GM21737 (cell line): ENCODE measurements around the gene IQCN.

Experiments used
- ATAC-seq: cut with Tn5 transposase; IDR thresholded peaks from one replicate; pipeline ENCODE4 v1.9.1; 2021; ENCODE audit warnings: mild to moderate bottlenecking, moderate library complexity; ENCODE audit not compliant: unreplicated experiment

The IQCN gene

GRCh38 chr19:18287836-18288772 lies 13.9 kb upstream of the IQCN start:
- no peak for ATAC-seq

GRCh38 chr19:18286973-18287635 lies 12.9 kb upstream of the IQCN start:
- ATAC-seq: no peak

GRCh38 chr19:18284712-18285360 lies 10.6 kb upstream of the IQCN start:
- ATAC-seq: no peak

- no peak for ATAC-seq
Measured at GRCh38 chr19:18283338-18283737, 9.1 kb upstream of the IQCN start.

- ATAC-seq: no peak
Measured at GRCh38 chr19:18282788-18283141, 8.5 kb upstream of the IQCN start.

GRCh38 chr19:18282021-18282787 lies 8.0 kb upstream of the IQCN start:
- no peak for ATAC-seq

GRCh38 chr19:18281082-18282020 lies 7.1 kb upstream of the IQCN start, which contains the start of gene JUND:
TSS of gene JUND (minus strand) at chr19:18281622. CDS start at chr19:18281484, 138 bp downstream.
- peak; percentile 58 for ATAC-seq

GRCh38 chr19:18280247-18281081 lies 6.2 kb upstream of the IQCN start:
- ATAC-seq: peak; percentile 21

- ATAC-seq: peak; percentile 21
Measured at GRCh38 chr19:18279516-18280246, 5.4 kb upstream of the IQCN start.

GRCh38 chr19:18279266-18279515 lies 4.9 kb upstream of the IQCN start:
- ATAC-seq: no peak

GRCh38 chr19:18278521-18279265 lies 4.4 kb upstream of the IQCN start:
- no peak for ATAC-seq

GRCh38 chr19:18274781-18275356 lies 617 bp upstream of the IQCN start:
- no peak for ATAC-seq

- no peak for ATAC-seq
Measured at GRCh38 chr19:18273561-18274218, 562 bp downstream of the IQCN start.

- no peak for ATAC-seq
Measured at GRCh38 chr19:18271433-18271841, 2.8 kb downstream of the IQCN start.

- no peak for ATAC-seq
Measured at GRCh38 chr19:18270326-18270725, 3.9 kb downstream of the IQCN start.

- ATAC-seq: no peak
Measured at GRCh38 chr19:18269070-18269723, 5.1 kb downstream of the IQCN start.
